Measurements from ENCODE around the gene NIT1. TPM values are rescaled to one million over a fixed set of nuclear protein-coding genes. Genes with fewer than 3 reads are reported as not detected.

Gene NIT1
- total and polyA plus RNA-seq, 2 of the 13 experiments (the other 11 are each of a cell fraction or from before 2014, with no cell fraction given) = 22.7 to 31.0 TPM

- H3K9me3 ChIP-seq (ENCODE audit: low read length) = no peaks in the 10 kb centered on the region
- intact Hi-C loops (cut with micrococcal nuclease; ENCODE audit: unreplicated experiment) = no loop called here
- no peak for TF ChIP-seq FIP1L1 (IDR thresholded peaks at IDR 0.05; ENCODE audit: borderline replicate concordance, insufficient read depth, low read depth, low read length)
- TF ChIP-seq ZNF841 (CRISPR knock-in tag; IDR thresholded peaks at IDR 0.05; ENCODE audit: borderline replicate concordance) = no peak
- TF ChIP-seq THRA (CRISPR knock-in tag; IDR thresholded peaks at IDR 0.05; ENCODE audit: borderline replicate concordance) = no peak
- TF ChIP-seq ZNF879 (CRISPR knock-in tag; IDR thresholded peaks at IDR 0.05) = no peak
- TF ChIP-seq ZNF20 (CRISPR knock-in tag; IDR thresholded peaks at IDR 0.05) = no peak
- no peak for TF ChIP-seq SMARCC2 (IDR thresholded peaks at IDR 0.05)
- TF ChIP-seq HNRNPK (IDR thresholded peaks at IDR 0.05; ENCODE audit: low read depth, low read length, poor library complexity, severe bottlenecking) = no peak
- no peak for TF ChIP-seq ZNF660 (CRISPR knock-in tag; IDR thresholded peaks at IDR 0.05; ENCODE audit: borderline replicate concordance, low read depth)
- no peak for TF ChIP-seq BHLHE40 (IDR thresholded peaks at IDR 0.05; ENCODE audit: low read length)
- no peak for TF ChIP-seq ZBED4 (CRISPR knock-in tag; IDR thresholded peaks at IDR 0.05; ENCODE audit: borderline replicate concordance)
- no peak for TF ChIP-seq ZNF142 (CRISPR knock-in tag; IDR thresholded peaks at IDR 0.05)
- no peak for TF ChIP-seq SMAD3 (CRISPR knock-in tag; IDR thresholded peaks at IDR 0.05)
- ATAC-seq = no peak
- no peak overlapping the region for H2AFZ ChIP-seq (ENCODE audit: low read length)
- no peaks in the 10 kb centered on the region for H3K27me3 ChIP-seq (ENCODE audit: control insufficient read depth in 1 of 2, insufficient read depth in 2 of 2, low read length in 2 of 2)
- no peak overlapping the region for H3K27ac ChIP-seq (ENCODE audit: extremely low read length, insufficient read depth, low read length)
- H3K36me3 ChIP-seq (replicated peaks in 1 of 2; ENCODE audit: control insufficient read depth in 1 of 2, insufficient read depth in 2 of 2, low read length in 2 of 2) = no peaks in the 10 kb centered on the region
- BruUV-seq (replicated peaks) = no TSS peak
- CTCF ChIA-PET (ENCODE audit: low intra/inter-chr PET ratio, low total read pairs) = no interaction called here
- in situ Hi-C loops (cut with HindIII; ENCODE audit: extremely low pct_ligation_motif_present, low pct_unique_long_range_greater_than_20kb) = no loop called here
- FAIRE-seq = no peak
- 95% methylated on average over 29 of the region's 29 CpGs for WGBS (ENCODE audit: low lambda C conversion rate)
- no peaks in the 10 kb centered on the region for H3K79me2 ChIP-seq (ENCODE audit: insufficient read depth, low read length)
- H4K20me1 ChIP-seq (ENCODE audit: insufficient read depth, low read length) = no peaks in the 10 kb centered on the region
- POLR2A ChIA-PET = interaction anchor here (1.0 kb wide), 1 partner anchor 9 kb away, joined by 3 read pairs; the partner anchor contains the start of gene DEDD
- H3K9ac ChIP-seq (ENCODE audit: insufficient read depth, low read depth, low read length) = no peak overlapping the region
- no peak for DNase-seq (ENCODE audit: low spot score)
- no peak overlapping the region for H3K4me3 ChIP-seq (replicated peaks in 1 of 3; ENCODE audit: insufficient read depth in 1 of 3, low read depth in 2 of 3, low read length in 3 of 3)
- H3K4me2 ChIP-seq (ENCODE audit: low read depth, low read length) = no peak overlapping the region
- no peaks in the 10 kb centered on the region for H3K4me1 ChIP-seq (ENCODE audit: insufficient read depth, low read length)
Measured at GRCh38 chr1:161140755-161141400, 23.0 kb downstream of the NIT1 start.
